Ishikawa (cell line): ENCODE measurements around the gene EPHA6.

Source experiments
- FOXM1 ChIP-seq: IDR thresholded peaks from 2 replicates; pipeline ENCODE4 v1.6.1; 2012; ENCODE audit warnings: low read depth, borderline replicate concordance
- NFIC ChIP-seq: IDR thresholded peaks from 2 replicates; pipeline ENCODE4 v1.6.1; 2012

DNA sequence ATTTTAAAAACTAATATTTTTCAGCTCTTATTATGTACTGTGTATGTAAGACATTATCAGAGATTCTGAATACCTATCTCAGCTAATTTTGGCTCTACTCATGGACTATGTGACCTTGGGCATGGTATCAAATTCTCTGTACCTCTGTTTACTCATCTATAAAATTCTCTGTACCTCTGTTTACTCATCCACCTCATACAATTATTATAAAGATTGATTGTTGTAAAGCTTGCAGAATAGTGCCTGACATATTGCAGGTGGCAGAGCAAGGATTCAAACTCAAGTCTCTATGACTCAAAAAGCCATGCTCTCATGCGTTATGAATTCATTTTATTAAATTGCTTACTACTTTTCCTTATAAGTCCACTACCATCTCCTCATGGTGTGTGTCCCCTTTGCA lies 798.2 kb downstream of the EPHA6 start:
- no peak for TF ChIP-seq NFIC
- TF ChIP-seq FOXM1: no peak
